GM19463 (cell line): Measurements from ENCODE around the gene CA9.

Source experiments
- ATAC-seq: cut with Tn5 transposase; IDR thresholded peaks from one replicate; pipeline ENCODE4 v1.9.1; 2021; ENCODE audit warnings: mild to moderate bottlenecking, moderate library complexity; ENCODE audit not compliant: unreplicated experiment

The CA9 gene

DNA sequence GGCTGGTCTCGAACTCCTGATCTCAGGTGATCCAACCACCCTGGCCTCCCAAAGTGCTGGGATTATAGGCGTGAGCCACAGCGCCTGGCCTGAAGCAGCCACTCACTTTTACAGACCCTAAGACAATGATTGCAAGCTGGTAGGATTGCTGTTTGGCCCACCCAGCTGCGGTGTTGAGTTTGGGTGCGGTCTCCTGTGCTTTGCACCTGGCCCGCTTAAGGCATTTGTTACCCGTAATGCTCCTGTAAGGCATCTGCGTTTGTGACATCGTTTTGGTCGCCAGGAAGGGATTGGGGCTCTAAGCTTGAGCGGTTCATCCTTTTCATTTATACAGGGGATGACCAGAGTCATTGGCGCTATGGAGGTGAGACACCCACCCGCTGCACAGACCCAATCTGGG lies 1.5 kb downstream of the CA9 start:
- no peak for ATAC-seq

DNA sequence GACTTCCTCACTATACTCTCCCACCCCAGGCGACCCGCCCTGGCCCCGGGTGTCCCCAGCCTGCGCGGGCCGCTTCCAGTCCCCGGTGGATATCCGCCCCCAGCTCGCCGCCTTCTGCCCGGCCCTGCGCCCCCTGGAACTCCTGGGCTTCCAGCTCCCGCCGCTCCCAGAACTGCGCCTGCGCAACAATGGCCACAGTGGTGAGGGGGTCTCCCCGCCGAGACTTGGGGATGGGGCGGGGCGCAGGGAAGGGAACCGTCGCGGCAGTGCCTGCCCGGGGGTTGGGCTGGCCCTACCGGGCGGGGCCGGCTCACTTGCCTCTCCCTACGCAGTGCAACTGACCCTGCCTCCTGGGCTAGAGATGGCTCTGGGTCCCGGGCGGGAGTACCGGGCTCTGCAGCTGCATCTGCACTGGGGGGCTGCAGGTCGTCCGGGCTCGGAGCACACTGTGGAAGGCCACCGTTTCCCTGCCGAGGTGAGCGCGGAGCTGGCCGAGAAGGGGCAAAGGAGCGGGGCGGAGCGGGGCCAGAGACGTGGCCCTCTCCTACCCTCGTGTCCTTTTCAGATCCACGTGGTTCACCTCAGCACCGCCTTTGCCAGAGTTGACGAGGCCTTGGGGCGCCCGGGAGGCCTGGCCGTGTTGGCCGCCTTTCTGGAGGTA lies 2.1 kb downstream of the CA9 start:
- ATAC-seq = peak; percentile 33

DNA sequence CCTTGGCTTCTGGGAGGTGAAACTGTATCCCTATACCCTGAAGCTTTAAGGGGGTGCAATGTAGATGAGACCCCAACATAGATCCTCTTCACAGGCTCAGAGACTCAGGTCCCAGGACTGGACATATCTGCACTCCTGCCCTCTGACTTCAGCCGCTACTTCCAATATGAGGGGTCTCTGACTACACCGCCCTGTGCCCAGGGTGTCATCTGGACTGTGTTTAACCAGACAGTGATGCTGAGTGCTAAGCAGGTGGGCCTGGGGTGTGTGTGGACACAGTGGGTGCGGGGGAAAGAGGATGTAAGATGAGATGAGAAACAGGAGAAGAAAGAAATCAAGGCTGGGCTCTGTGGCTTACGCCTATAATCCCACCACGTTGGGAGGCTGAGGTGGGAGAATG lies 5.4 kb downstream of the CA9 start:
- no peak for ATAC-seq

DNA sequence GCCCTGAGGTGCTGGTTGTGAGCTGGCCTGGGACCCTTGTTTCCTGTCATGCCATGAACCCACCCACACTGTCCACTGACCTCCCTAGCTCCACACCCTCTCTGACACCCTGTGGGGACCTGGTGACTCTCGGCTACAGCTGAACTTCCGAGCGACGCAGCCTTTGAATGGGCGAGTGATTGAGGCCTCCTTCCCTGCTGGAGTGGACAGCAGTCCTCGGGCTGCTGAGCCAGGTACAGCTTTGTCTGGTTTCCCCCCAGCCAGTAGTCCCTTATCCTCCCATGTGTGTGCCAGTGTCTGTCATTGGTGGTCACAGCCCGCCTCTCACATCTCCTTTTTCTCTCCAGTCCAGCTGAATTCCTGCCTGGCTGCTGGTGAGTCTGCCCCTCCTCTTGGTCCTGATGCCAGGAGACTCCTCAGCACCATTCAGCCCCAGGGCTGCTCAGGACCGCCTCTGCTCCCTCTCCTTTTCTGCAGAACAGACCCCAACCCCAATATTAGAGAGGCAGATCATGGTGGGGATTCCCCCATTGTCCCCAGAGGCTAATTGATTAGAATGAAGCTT lies 6.1 kb downstream of the CA9 start:
- ATAC-seq = no peak

DNA sequence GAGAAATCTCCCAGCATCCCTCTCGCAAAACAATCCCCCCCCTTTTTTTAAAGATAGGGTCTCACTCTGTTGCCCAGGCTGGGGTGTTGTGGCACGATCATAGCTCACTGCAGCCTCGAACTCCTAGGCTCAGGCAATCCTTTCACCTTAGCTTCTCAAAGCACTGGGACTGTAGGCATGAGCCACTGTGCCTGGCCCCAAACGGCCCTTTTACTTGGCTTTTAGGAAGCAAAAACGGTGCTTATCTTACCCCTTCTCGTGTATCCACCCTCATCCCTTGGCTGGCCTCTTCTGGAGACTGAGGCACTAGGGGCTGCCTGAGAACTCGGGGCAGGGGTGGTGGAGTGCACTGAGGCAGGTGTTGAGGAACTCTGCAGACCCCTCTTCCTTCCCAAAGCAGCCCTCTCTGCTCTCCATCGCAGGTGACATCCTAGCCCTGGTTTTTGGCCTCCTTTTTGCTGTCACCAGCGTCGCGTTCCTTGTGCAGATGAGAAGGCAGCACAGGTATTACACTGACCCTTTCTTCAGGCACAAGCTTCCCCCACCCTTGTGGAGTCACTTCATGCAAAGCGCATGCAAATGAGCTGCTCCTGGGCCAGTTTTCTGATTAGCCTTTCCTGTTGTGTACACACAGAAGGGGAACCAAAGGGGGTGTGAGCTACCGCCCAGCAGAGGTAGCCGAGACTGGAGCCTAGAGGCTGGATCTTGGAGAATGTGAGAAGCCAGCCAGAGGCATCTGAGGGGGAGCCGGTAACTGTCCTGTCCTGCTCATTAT lies 6.8 kb downstream of the CA9 start:
- ATAC-seq = peak; percentile 83

DNA sequence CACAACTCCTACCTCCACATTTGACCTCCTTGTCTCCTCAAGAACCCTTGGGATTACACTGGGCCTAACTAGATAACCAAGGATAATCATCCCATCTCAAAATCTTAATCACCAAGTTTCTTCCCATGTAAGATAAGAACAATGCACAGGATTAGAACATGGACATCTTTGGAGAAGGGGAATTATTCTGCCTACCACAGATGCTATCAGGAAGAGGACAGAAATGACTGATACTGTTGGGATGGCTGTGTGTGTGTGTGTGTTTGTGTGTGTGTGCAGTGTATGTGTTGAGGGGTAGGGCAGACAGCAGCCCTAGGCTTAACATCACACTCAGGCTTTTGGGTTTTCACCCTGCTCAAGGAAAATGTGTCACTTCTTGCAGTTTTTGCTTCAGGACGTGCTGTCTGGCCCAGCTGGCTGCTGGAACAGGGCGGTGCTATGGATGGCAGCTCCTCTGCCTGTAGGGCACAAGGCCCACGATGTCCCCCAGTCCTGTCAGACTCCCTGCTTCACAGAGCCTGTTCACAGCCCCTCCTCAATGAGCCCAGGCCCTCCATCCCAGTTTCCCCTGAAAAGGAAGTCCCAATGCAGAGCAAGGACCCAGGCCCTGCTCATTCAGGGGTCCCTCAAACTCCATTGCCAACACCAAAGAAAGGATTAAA lies 7.7 kb downstream of the CA9 start:
- ATAC-seq = no peak

DNA sequence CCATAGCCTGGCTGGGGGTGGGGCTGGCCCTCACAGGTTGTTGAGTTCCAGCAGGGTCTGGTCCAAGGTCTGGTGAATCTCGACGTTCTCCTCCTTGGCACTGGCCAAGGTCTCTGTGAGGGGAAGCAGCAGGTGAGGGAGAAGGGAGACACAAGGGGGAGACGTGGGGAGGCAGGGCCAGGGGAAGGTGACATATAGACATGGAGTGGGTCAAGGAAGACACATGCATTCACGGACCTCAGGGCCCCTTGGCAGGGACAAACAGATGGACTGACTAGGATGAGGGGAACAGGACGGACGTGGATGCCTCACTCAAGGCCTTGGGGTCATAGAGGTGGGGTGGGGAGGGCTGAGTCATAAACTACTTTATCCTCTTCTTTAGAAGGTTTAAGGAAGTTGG lies 8.3 kb downstream of the CA9 start:
- ATAC-seq = no peak

DNA sequence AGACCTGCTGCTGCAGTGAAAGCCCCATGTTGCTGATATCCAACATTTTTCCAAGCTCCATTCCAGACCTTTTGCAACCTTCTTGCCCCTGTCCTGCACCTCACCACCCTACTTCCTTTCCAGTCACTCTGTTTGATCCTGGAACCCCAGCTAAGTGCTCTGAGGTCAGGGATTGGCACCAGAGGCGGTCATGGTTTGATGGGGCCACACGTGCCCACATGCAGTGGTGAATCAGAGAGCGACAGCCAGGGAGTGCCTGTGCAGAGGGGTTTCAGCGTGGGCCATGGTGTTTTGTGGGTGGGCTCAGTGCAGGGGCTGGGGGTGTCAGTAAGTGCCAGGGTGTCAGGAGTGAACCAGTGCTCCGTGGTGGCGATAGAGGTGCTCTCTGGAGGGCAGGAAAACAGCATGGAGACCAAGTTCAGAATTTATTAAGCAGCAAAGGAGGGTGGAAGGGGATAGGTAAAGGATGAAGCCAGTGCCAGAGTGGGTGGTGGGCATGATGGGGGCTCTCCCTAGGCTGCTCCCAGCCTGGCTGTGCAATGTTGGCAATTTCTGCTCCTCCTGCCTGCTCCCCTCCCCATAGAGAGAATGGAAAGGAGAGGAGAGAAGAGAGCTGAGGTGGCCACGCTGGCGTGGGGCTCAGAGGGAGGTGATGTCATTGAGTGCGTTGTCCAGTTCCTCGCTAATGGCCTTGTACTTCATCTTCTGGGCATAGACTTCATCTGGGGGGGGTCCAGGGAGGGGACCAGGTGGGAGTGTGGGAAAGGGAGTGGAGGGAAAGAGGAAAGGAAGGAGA lies 9.0 kb downstream of the CA9 start:
- ATAC-seq = no peak

DNA sequence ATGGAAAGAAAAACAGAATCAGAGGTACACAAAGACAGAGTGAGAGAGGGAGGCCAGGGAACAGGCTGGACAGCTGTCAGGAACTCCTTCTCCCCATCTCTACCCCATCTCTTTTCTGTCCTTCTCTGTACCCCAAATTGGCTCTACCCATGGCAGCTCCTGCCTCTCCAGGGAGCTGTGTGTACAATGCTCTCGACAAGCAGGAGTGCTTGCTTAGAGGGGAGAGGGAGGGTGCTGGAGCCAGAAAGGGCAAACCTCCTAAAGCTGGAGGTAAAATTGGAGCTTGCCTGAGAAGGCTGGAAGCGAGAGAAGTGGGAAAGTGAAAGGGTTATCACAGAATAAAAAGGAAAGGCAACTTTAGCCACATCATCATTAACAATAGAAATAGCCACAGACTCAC lies 9.6 kb downstream of the CA9 start:
- ATAC-seq = no peak

DNA sequence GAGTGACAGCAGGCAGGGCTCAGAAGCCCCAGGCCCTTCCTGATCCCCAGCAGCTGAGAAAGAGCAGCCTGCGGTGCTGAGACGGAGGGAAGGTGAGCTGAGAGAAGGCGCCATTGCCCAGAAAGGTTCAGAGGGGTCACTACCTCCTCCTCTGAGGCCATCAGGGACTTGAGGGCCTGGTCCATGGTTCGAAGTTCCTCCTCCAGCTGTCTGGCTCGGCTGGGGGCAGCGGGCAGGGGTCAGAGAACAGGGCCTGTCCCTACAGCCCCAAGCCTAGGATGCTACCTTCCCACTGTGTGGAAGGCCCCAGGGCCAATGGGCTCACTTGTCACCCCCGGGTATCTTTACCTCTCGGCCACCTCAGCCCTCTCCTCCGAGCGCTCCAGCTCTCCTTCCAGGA lies 11.2 kb downstream of the CA9 start:
- ATAC-seq = no peak

DNA sequence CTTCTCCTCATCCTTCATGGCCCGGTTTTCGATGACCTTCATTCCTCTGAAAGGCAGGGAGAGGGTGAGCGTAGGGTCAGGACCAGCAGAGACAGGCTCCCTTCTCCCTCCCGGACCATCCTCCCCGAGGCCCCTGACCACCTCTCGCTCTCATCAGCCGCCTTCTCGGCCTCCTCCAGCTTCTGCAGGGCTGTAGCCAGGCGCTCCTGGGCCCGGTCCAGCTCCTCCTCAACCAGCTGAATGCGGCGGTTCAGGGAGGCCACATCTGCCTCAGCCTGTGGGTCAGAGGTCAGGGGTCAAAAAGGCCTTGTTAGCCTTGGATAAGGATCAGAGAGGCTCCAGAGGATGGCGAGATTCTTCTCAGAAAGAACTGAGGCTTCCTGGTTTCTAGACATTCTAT lies 11.8 kb downstream of the CA9 start:
- no peak for ATAC-seq

DNA sequence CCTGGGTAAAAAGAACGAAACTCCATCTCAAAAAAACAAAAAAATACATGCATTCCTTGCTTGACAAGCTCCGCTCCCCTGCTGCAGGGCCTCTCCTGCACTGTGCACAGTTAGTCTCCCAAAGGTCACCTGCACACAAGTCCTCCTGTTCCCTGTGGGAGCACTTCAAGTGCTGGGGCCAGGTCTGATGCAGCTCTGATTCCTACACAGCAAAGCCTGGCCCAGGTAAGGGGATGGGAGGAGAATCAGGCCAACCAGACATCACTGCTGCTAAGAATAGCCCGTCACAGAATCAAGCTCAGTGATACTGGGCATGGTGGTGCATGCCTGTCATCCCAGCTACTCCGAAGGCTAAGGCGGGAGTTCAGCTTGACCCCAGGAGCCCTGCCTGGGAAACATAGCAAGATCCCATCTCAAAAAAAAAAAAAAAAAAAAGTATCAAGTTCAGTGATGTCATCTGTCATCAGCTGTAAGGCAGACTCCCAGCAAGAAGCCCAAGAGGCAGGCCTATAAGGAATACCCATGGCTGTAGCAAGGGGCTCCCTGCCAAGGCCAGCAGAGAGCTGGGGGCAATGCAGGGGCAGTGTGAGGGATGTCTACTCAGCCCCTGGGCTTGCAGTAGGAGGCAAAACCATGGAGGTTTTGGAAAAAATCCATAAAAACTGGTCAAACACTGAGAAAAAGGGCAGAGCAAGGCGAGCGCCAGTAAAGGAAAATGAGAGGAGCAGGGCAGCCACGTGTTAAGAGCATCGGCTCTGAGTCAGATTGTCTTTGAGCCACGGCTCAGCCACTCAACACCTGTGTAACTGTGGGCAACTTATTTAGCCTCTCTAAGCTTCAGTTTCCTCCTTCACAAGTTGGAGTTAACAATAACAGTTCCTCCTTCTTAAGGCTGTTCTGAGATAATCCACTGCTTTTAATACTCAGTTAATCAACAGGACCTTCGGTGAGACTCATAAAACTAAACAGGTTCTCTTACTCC lies 12.8 kb downstream of the CA9 start:
- ATAC-seq = no peak

DNA sequence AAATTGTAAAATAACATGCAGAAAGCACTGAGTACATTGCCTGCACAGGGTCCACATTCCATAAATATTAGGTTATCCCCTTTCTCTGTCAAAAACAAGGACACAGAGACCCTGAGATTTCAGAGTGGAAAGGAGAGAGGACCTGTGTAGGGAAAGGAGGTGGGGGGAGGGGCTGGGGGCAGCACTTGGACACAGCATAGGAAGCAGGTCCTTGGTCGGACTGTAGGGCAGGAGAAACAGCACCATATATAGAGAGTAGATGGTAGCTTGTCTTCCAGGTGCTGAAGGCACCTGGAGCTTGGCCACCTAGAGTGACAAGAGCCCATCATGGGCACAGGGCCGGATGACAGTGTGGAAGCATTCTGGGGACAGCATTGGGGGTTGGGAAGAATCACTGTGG lies 13.6 kb downstream of the CA9 start:
- no peak for ATAC-seq

DNA sequence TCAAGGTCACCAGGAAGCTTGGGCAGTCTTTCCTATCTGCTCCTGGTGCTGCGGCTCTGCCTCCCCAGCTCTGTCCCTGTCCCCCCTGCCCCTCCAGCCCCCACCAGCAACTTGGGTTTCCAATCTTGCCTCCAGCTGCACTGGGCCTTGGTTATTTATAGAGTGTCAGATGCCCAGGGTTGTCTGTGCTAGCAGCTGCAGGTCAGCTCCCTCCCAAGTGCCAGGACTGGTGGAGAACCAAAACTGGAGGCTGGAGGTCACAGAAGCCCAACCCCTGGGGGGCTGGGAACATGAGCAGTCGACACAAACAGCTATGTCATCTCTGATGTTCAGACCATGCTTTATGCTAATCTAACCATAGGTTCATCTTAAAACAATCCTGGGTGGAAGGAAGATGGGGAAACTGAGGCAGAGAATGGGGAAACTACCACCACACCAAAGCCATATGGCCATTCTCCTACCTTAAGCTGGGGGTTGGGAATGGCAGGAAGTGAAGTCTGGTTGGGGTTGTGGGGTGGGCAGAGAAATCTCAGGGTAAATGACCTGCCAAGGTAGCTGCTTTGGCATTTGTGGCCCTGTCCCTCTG lies 14.3 kb downstream of the CA9 start:
- ATAC-seq = no peak

DNA sequence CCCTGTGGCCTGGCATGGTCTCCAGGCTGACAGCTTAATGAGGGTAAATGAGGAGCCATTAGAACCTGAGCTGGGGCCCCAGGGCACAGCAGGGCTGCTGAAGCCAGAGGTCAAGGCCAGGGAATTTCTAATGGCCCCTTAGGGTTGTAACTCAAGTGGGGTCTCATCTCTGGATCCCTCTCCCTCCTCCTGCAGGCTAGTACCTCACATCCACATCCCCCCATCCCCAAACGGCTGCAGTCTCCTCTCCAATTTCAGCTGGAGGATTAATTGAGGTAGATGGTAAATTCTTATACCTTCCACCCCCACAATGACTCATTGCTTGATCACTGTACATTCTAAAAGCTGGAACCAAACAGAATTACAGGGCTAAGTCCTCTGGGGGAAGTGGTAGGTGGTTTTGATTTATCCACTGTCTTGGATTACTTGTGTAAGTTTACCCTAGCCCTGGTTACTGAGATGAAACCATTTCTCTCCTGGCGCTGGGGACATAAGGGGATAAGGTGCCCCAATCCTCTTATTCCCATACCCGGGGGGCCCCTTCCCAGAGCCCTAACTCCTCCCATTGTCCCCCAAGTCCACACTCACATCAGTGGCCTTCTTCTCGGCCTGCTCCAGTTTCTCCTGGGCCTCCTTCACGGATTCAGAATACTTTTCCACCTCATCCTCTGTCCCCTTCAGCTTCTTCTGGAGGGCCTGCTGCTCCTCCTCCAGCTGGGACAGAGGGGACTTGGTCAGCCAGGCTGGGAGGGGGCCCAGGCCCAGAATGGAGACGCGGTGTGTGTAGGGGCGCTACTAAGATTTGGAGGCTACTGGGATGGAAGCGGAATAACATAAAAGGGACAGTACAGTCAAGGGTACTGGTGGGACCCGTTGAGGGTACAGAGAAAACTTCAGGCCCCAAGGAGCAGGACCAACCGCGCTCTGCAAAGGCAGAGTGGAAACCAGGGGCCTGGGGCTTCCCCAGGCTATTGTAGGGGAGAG lies 15.1 kb downstream of the CA9 start:
- no peak for ATAC-seq

DNA sequence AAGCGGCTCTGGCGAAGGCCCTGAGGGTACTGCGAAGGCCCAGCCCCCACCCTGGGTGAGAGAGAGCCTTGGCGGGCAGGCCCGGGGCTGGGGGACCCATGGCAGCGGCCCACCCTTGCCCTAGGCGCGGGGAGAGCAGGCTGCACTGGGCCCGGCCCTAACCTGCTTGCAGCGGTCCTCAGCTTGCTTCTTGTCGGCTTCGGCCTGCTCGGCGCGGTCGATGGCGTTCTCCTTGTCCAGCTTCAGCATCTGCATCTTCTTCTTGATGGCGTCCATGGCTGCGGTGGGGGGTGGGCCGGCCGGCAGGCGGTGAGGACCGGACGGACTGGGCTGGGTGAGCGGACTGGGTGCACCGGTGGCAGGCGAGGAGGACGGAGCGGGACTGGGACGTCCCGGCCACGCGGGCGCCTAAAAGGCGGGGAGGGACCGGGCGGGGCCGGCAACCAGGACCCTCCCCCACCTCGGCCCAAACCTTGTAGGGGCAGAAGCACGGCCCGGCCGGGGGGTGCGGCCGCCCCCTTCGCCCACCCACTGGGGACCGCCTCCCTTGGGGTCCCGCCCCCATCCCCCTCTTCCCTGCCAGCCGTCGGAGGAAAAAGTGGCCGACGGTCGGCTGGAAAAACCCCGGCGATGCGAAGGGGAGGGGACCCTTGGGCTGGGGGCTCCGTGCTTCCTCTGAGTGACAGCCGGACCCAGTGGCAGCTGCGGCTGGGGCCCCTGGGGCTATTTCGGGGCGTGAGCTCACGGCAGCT lies 16.0 kb downstream of the CA9 start, which contains the start of gene TPM2:
Gene TPM2 (minus strand): TSS at position 384 of the 752 bp plus-strand sequence. CDS start 108 bp downstream, at position 276.
- ATAC-seq = no peak

DNA sequence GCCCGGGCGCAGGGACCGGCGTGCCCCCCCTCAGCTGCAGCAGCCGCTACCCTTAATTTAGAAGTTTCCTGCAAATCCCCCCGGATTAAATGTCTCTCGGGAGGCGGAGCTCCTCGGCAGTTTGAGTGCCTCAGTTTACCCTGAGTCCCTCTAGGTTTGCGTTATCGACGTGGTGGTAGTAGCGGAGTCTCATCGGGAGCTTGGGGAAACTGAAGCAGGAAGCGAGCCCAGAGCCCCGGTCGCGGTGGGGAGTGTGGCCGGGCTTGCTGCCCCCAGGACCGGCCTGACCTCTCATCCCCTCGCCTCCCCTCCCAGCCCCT lies 16.5 kb downstream of the CA9 start:
- ATAC-seq = no peak
